Aorta (tissue), 5 donors: ENCODE results near the gene SLC7A9. TPM values are rescaled to one million over a fixed set of nuclear protein-coding genes. Genes with fewer than 3 reads are reported as not detected.

Source experiments
- ATAC-seq: fragments of 200-7000 bp; cut with Tn5 transposase; one replicate; pipeline ENCODE4 v1.9.1; 2022; ENCODE audit warnings: moderate library complexity; ENCODE audit not compliant: low FRiP score
- DNase-seq, 2 donors: peaks; one replicate each; pipeline ENCODE4 v3.0.0-alpha.2; 2020
- H3K27ac ChIP-seq, 2 donors: one replicate each; pipeline ENCODE4 v1.5.1; 2013; ENCODE audit warnings: low read length in 2 of 2, mild to moderate bottlenecking in 2 of 2, moderate library complexity in 2 of 2, control low read depth in 1 of 2, inconsistent platforms in 1 of 2, low read depth in 1 of 2
- H3K27me3 ChIP-seq, 2 donors: one replicate each; pipeline ENCODE4 v1.6.1; 2013; ENCODE audit warnings: control low read depth in 1 of 2, low read length in 1 of 2, mild to moderate bottlenecking in 1 of 2, moderate library complexity in 1 of 2; ENCODE audit not compliant: insufficient read depth in 2 of 2, control insufficient read depth in 1 of 2
- H3K36me3 ChIP-seq, 2 donors: one replicate each; pipeline ENCODE4 v1.6.1; 2013; ENCODE audit warnings: control low read depth in 1 of 2, low read length in 1 of 2, mild to moderate bottlenecking in 1 of 2; ENCODE audit not compliant: insufficient read depth in 2 of 2, control insufficient read depth in 1 of 2
- H3K4me1 ChIP-seq, 2 donors: one replicate each; pipeline ENCODE4 v1.6.1; 2013; ENCODE audit warnings: low read length in 2 of 2, control low read depth in 1 of 2, mild to moderate bottlenecking in 1 of 2, moderate library complexity in 1 of 2; ENCODE audit not compliant: insufficient read depth in 2 of 2, control insufficient read depth in 1 of 2
- H3K4me3 ChIP-seq, 2 donors: one replicate each; pipeline ENCODE4 v1.5.1; 2013; ENCODE audit warnings: low read length in 2 of 2, control low read depth in 1 of 2, mild to moderate bottlenecking in 1 of 2
- H3K9me3 ChIP-seq: one replicate; pipeline ENCODE4 v1.6.1; 2013; ENCODE audit warnings: mild to moderate bottlenecking, low read length; ENCODE audit not compliant: control insufficient read depth
- WGBS, 2 donors: extraction: QIAGEN DNeasy Blood & Tissue Kit; methylation state at CpG; one replicate each; pipeline ENCODE4 v1.1.7; 2013; 5-methylcytosine and 5-hydroxymethylcytosine counted together
- intact Hi-C, 2 donors: fragments of 100-400 bp; cut with DNase I; formaldehyde crosslinking; loops; one replicate each; pipeline versions ENCODE4 v1.14.2 to v1.15.0; 2022
- polyA plus RNA-seq, 2 donors: library from polyadenylated mRNA; stranded (reverse); fragments of 200-250 nt; gene quantifications; one replicate each; pipeline ENCODE4 v1.2.3, GENCODE V29; 2013
- total RNA-seq, 2 donors: library from RNA; stranded (reverse); fragmentation: NEBNext Ultra II Directional; extraction: Animal tissue kit (Norgen Biotek cat#: 25700); gene quantifications; one replicate each; pipeline ENCODE4 v1.2.1, GENCODE V29; 2021
- donor health status: healthy with polysubstance abuse.
- donor health status: Bipolar disorder and iron deficiency.
- donor health status: DM: no; HTN: no; CAD: no.
- donor health status: DM: no; HTN: no; CAD: no.
- donor health status: DM: yes; HTN: yes; CAD: no.

The SLC7A9 gene
- total and polyA plus RNA-seq, 4 donors, result 0.26 to 8.9 (median 1.1) TPM

DNA sequence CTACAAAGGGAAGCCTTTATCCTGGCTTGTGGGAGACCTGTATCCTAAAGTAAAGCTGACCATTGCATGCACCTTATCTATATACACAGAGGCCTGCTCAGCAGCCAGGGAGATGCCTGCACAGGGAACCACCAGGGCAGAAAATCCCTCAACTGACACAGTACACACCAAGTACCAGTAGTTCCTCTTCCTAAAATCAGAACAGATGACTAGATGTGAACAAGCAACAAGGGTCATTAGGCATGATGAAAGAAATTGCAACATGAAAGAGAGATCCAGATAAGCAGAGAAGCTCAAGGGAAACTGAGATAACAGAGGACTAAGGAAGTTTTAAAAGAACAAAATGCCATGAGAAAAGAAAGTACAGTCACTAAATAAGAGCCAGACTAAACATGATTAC is 39.7 kb upstream of the SLC7A9 start:
- peaks cover 1% of the 10 kb centered on the region for H3K9me3 ChIP-seq
- no peaks in the 10 kb centered on the region for H3K4me1 ChIP-seq
- H3K4me3 ChIP-seq, result no peak overlapping the region
- intact Hi-C loops, result no loop called here
- ATAC-seq (no peak), DNase-seq (no peak)
- peaks cover 0 to 6% of the 10 kb centered on the region in 2 donors for H3K36me3 ChIP-seq
- no peak overlapping the region for H3K27ac ChIP-seq
- H3K27me3 ChIP-seq, result no peaks in the 10 kb centered on the region

GRCh38 chr19:32908641-32909190 is 39.1 kb upstream of the SLC7A9 start:
- Histone ChIP-seq H3K4me3 (no peak overlapping the region), H3K27me3 (no peaks in the 10 kb centered on the region), H3K36me3 (peaks cover 0 to 5% of the 10 kb centered on the region in 2 donors), H3K9me3 (peaks cover 1% of the 10 kb centered on the region), H3K27ac (no peak overlapping the region), H3K4me1 (no peaks in the 10 kb centered on the region)
- no peak for DNase-seq
- intact Hi-C loops, result no loop called here
- no peak for ATAC-seq
- 90 to 95% methylated on average over 7 of the region's 7 CpGs for WGBS, 2 donors

DNA sequence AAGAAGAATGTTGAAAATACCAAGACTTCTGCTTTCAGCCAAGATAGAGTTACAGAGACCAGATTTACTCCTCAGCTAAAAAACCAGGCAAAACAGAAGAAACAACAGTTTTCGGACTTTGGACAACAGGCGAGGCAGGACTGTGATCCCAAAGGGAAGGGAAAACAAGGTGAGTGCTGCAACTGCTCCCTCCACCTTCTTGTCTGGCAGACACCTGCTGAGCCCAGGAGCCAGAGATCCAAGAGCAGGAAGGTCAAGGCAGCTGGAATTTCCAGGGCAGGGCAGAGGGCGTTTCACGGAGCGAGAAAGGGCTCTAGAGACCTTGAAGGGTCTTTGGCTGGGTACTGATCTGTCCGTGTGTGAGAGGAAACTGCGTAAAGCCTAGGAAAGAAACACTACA is 32.9 kb upstream of the SLC7A9 start:
- no peaks in the 10 kb centered on the region for H3K4me1 ChIP-seq
- H3K36me3 ChIP-seq, result peaks cover 3 to 6% of the 10 kb centered on the region in 2 donors
- DNase-seq (no peak), ATAC-seq (no peak)
- intact Hi-C loops, result no loop called here
- H3K4me3 ChIP-seq, result no peak overlapping the region
- WGBS, 2 donors, result 81 to 84% methylated on average over 7 of the region's 7 CpGs
- no peak overlapping the region for H3K27ac ChIP-seq
- H3K9me3 ChIP-seq, result peaks cover 1% of the 10 kb centered on the region
- no peaks in the 10 kb centered on the region for H3K27me3 ChIP-seq

- Histone ChIP-seq H3K36me3 (peaks cover 0 to 6% of the 10 kb centered on the region in 2 donors), H3K27ac (no peak overlapping the region), H3K4me1 (no peaks in the 10 kb centered on the region), H3K9me3 (peaks cover 1% of the 10 kb centered on the region), H3K4me3 (no peak overlapping the region), H3K27me3 (no peaks in the 10 kb centered on the region)
- DNase-seq (no peak), ATAC-seq (no peak)
- intact Hi-C loops, result no loop called here
- WGBS, 2 donors, result 81 to 88% methylated on average over 5 of the region's 5 CpGs
These were observed 32.1 kb upstream of the SLC7A9 start for GRCh38 chr19:32901504-32902161.

DNA sequence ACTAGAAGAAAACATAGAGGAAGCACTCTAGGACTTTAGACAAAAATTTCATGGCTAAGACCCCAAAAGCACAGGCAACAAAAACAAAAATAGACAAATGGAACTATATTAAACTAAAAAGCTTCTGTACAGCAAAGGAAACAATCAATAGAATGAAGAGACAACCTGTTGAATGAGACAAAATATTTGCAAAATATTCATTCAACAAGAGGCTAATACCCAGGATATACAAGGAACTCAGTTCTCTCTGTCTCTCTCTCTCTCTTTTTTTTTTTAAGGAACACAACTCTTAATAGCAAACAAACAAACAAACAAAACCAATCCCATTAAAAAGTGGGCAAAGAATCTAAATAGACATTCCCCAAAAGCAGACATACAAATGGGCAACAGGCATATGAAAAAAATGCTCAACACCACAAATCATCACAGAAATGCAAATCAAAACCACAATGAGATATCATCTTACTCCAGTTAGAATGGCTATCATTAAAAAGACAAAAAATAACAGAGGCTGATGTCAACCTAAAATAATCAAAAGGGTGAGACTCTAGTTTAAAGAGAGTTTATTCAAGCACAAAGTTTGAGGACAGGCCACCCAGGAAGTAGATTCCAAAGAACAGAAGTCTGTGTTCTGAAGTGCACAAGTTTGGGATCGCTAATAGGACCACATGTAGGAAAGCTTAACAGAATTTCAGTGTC is 27.1 kb upstream of the SLC7A9 start:
- intact Hi-C loops, result no loop called here
- ATAC-seq (no peak), DNase-seq (no peak)
- Histone ChIP-seq H3K27ac (no peak overlapping the region), H3K9me3 (peaks cover 8% of the 10 kb centered on the region), H3K27me3 (no peaks in the 10 kb centered on the region), H3K4me3 (no peak overlapping the region), H3K36me3 (peaks cover 6 to 7% of the 10 kb centered on the region in 2 donors), H3K4me1 (no peaks in the 10 kb centered on the region)
- 88 to 94% methylated on average over 1 of the region's 1 CpG for WGBS, 2 donors

DNA sequence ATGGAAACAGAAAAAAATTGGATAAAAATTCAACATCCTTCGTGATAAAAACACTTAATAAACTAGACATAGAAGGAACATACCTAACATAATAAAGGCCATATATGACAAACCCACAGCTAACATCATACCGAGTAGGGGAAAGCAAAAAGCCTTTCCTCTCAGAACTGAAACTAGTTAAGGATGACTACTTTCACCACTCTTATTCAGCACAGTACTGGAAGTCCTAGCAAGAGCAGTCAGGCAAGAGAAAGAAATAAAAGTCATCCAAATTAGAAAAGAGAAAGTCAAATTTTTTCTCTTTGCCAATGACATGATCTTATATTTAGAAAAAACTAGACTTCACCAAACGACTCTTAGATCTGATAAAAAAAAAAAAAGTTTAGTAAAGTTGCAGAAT is 25.8 kb upstream of the SLC7A9 start:
- DNase-seq (no peak), ATAC-seq (no peak)
- Histone ChIP-seq H3K4me3 (no peak overlapping the region), H3K27me3 (no peaks in the 10 kb centered on the region), H3K9me3 (peaks cover 8% of the 10 kb centered on the region), H3K27ac (no peak overlapping the region), H3K4me1 (no peaks in the 10 kb centered on the region), H3K36me3 (peaks cover 6 to 7% of the 10 kb centered on the region in 2 donors)
- intact Hi-C loops, result no loop called here
- 88 to 91% methylated on average over 3 of the region's 3 CpGs for WGBS, 2 donors

DNA sequence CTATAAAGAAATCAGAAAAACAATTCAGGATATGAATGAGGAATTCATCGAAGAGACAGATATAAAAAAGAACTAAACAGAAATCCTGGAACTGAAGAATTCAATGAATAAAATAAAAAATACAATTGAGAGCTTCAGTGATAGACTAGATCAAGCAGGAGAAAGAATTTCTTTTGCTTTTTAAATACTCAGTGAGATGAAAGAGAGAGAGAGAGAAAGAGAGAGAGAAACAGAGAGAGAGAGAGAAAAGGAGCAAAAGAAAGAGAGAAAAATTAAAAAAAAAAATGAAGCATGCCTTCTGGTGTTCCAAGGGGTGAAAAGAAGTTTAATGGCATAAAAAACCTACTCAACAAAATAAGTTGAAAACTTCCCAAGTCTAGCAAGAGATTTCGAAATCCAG is 22.0 kb upstream of the SLC7A9 start:
- WGBS, 2 donors, result 97 to 98% methylated on average over 2 of the region's 2 CpGs
- DNase-seq, result no peak
- H3K36me3 ChIP-seq, result peaks cover 0 to 7% of the 10 kb centered on the region in 2 donors
- H3K4me3 ChIP-seq, result no peak overlapping the region
- no peaks in the 10 kb centered on the region for H3K4me1 ChIP-seq
- intact Hi-C loops, result no loop called here
- no peak overlapping the region for H3K27ac ChIP-seq
- no peak for ATAC-seq
- no peaks in the 10 kb centered on the region for H3K27me3 ChIP-seq
- peaks cover 8% of the 10 kb centered on the region for H3K9me3 ChIP-seq

- intact Hi-C loops, result no loop called here
- no peak for DNase-seq
- Histone ChIP-seq H3K27me3 (no peaks in the 10 kb centered on the region), H3K27ac (no peak overlapping the region), H3K9me3 (peaks cover 8% of the 10 kb centered on the region), H3K36me3 (peaks cover 0 to 7% of the 10 kb centered on the region in 2 donors), H3K4me1 (no peaks in the 10 kb centered on the region), H3K4me3 (no peak overlapping the region)
- no peak for ATAC-seq
- 93 to 98% methylated on average over 10 of the region's 10 CpGs for WGBS, 2 donors
These were observed 21.3 kb upstream of the SLC7A9 start for GRCh38 chr19:32890841-32891240.

DNA sequence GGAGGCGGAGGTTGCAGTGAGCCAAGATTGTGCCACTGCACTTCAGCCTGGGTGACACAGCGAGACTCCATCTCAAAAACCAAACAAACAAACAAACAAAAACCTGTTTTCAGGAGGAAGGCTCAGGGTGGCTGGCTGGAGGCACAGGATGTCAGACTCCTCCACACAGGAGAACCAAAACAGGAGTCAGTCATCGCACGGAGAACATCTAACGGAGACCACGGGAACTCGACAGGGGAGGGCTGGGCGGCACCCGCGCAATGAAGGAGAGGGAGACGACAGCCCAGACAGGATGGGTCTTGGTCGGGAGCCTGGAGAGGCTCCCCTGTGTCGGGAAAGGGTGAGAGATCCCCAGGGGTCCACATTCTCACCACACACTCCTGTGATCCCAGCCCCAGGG is 20.8 kb upstream of the SLC7A9 start:
- H3K36me3 ChIP-seq, result peaks cover 0 to 7% of the 10 kb centered on the region in 2 donors
- no peaks in the 10 kb centered on the region for H3K4me1 ChIP-seq

More for the DNA sequence above, 20.8 kb upstream of the SLC7A9 start:
- WGBS, 2 donors, result 97 to 99% methylated on average over 12 to 13 of the region's 13 CpGs
- no peaks in the 10 kb centered on the region for H3K27me3 ChIP-seq
- no peak for DNase-seq
- no peak for ATAC-seq
- intact Hi-C loops, result no loop called here
- peaks cover 8% of the 10 kb centered on the region for H3K9me3 ChIP-seq
- H3K4me3 ChIP-seq, result no peak overlapping the region
- no peak overlapping the region for H3K27ac ChIP-seq
